ENCODE results near the gene TLL1. TPM values are rescaled to one million over a fixed set of nuclear protein-coding genes. Genes with fewer than 3 reads are reported as not detected.

Gene TLL1
- total RNA-seq, 1 experiment from 2014 or later: 0.37 TPM

DNA sequence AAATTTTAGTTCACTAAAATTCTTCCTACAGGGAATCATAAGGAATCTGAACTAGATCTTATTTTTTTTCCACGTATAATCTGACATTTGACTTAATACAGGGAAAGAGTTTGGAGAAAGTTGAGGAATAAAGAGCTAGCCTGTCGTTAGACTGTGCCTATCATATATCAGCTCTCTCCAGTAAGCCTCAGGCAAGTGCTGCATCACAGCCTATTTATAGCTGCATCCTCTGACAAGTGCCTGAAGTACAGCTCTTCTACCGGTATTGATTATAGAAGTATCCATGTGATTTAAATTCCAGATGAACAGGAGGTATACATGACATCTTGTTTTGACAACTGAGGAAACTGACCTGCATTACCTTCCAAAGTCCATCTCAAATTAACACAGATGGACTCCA, 248.9 kb downstream of the TLL1 start:
- no peaks in the 10 kb centered on the region for H3K36me3 ChIP-seq (ENCODE audit: control insufficient read depth in 1 of 2, insufficient read depth in 2 of 2, low read length in 2 of 2)
- CTCF ChIA-PET: no interaction called here
- H2AFZ ChIP-seq (ENCODE audit: low read depth, low read length, poor library complexity, severe bottlenecking): no peak overlapping the region
- H3K27me3 ChIP-seq (ENCODE audit: insufficient read depth, low read length): no peaks in the 10 kb centered on the region
- H3K9me2 ChIP-seq (ENCODE audit: insufficient read depth): no peaks in the 10 kb centered on the region
- no TSS peak for BruUV-seq (replicated peaks)
- H3K27ac ChIP-seq (ENCODE audit: low read depth, low read length): no peak overlapping the region
- H3K79me2 ChIP-seq (ENCODE audit: insufficient read depth, low read length): no peaks in the 10 kb centered on the region
- POLR2A ChIA-PET: no interaction called here
- H3K4me1 ChIP-seq (ENCODE audit: control insufficient read depth in 1 of 2, insufficient read depth in 2 of 2, low read length in 2 of 2): no peaks in the 10 kb centered on the region
- no peaks in the 10 kb centered on the region; a peak in 1 of 4 replicates for H3K9me3 ChIP-seq (ENCODE audit: control insufficient read depth in 1 of 2, insufficient read depth in 1 of 2, low read depth in 1 of 2, low read length in 2 of 2)
- DNase-seq (ENCODE audit: low read depth, low spot score) (no peak), ATAC-seq (no peak)
- no peak overlapping the region for H3K4me2 ChIP-seq (ENCODE audit: low read length)
- RAD21 ChIA-PET (ENCODE audit: low non-redundant PET in 1 of 2, low total read pairs in 2 of 2, uncharacterized antibody in 2 of 2, unreplicated experiment in 2 of 2): no interaction called here
- TF ChIP-seq TCF7L2 (IDR thresholded peaks at IDR 0.05; ENCODE audit: borderline replicate concordance, extremely low read depth, insufficient read depth, insufficient read length) (no peak), RAD21 (IDR thresholded peaks at IDR 0.05; ENCODE audit: low read depth) (no peak), ZNF274 (IDR thresholded peaks at IDR 0.05; ENCODE audit: low read depth, low read length) (no peak), EZH2phosphoT487 (IDR thresholded peaks at IDR 0.05; ENCODE audit: borderline replicate concordance) (no peak), ZFX (IDR thresholded peaks at IDR 0.05) (no peak), POLR2A (IDR thresholded peaks at IDR 0.05; ENCODE audit: borderline replicate concordance, extremely low read depth, insufficient read depth, insufficient read length) (no peak), SP1 (IDR thresholded peaks at IDR 0.05; ENCODE audit: low read depth) (no peak), ATF3 (IDR thresholded peaks at IDR 0.05) (no peak), EZH2 (IDR thresholded peaks at IDR 0.05) (no peak), POLR2AphosphoS5 (IDR thresholded peaks at IDR 0.05; ENCODE audit: low read depth, low read length) (no peak), FOSL1 (IDR thresholded peaks at IDR 0.05; ENCODE audit: low read depth) (no peak), EGR1 (IDR thresholded peaks at IDR 0.05; ENCODE audit: low read depth) (no peak), CEBPB (IDR thresholded peaks at IDR 0.05; ENCODE audit: low read depth) (no peak), CBX3 (IDR thresholded peaks at IDR 0.05; ENCODE audit: low read depth) (no peak), SRF (IDR thresholded peaks at IDR 0.05; ENCODE audit: low read depth) (no peak), SIN3A (IDR thresholded peaks at IDR 0.05; ENCODE audit: low read depth) (no peak), YY1 (IDR thresholded peaks at IDR 0.05; ENCODE audit: extremely low read depth, insufficient replicate concordance, low read depth, low read length) (no peak)
- TF ChIP-seq, protein P1, sequence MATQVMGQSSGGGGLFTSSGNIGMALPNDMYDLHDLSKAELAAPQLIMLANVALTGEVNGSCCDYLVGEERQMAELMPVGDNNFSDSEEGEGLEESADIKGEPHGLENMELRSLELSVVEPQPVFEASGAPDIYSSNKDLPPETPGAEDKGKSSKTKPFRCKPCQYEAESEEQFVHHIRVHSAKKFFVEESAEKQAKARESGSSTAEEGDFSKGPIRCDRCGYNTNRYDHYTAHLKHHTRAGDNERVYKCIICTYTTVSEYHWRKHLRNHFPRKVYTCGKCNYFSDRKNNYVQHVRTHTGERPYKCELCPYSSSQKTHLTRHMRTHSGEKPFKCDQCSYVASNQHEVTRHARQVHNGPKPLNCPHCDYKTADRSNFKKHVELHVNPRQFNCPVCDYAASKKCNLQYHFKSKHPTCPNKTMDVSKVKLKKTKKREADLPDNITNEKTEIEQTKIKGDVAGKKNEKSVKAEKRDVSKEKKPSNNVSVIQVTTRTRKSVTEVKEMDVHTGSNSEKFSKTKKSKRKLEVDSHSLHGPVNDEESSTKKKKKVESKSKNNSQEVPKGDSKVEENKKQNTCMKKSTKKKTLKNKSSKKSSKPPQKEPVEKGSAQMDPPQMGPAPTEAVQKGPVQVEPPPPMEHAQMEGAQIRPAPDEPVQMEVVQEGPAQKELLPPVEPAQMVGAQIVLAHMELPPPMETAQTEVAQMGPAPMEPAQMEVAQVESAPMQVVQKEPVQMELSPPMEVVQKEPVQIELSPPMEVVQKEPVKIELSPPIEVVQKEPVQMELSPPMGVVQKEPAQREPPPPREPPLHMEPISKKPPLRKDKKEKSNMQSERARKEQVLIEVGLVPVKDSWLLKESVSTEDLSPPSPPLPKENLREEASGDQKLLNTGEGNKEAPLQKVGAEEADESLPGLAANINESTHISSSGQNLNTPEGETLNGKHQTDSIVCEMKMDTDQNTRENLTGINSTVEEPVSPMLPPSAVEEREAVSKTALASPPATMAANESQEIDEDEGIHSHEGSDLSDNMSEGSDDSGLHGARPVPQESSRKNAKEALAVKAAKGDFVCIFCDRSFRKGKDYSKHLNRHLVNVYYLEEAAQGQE (IDR thresholded peaks at IDR 0.05; ENCODE audit: low read depth): no peak
- TF ChIP-seq, protein P2, sequence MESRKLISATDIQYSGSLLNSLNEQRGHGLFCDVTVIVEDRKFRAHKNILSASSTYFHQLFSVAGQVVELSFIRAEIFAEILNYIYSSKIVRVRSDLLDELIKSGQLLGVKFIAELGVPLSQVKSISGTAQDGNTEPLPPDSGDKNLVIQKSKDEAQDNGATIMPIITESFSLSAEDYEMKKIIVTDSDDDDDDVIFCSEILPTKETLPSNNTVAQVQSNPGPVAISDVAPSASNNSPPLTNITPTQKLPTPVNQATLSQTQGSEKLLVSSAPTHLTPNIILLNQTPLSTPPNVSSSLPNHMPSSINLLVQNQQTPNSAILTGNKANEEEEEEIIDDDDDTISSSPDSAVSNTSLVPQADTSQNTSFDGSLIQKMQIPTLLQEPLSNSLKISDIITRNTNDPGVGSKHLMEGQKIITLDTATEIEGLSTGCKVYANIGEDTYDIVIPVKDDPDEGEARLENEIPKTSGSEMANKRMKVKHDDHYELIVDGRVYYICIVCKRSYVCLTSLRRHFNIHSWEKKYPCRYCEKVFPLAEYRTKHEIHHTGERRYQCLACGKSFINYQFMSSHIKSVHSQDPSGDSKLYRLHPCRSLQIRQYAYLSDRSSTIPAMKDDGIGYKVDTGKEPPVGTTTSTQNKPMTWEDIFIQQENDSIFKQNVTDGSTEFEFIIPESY (IDR thresholded peaks at IDR 0.05; ENCODE audit: extremely low read depth, insufficient replicate concordance, low read length): no peak
- no peak overlapping the region for H3K9ac ChIP-seq (ENCODE audit: low read length)
- no peak overlapping the region for H3K4me3 ChIP-seq (replicated peaks in 1 of 2; ENCODE audit: low read depth in 1 of 2, low read length in 2 of 2)
- no peaks in the 10 kb centered on the region for H4K20me1 ChIP-seq (ENCODE audit: insufficient read depth)
- intact Hi-C loops (cut with micrococcal nuclease): no loop called here

All from HCT116 (cell line).